HEK293 (cell line): Measurements from ENCODE around the gene TCF12.

Experiments used
- OSR2 ChIP-seq: fragments of 450-650 bp; formaldehyde crosslinking; IDR thresholded peaks from 2 replicates; pipeline ENCODE4 v1.5.1; 2016; ENCODE audit warnings: missing biosample characterization, missing genetic modification characterization
- SALL2 ChIP-seq: fragments of 450-650 bp; formaldehyde crosslinking; IDR thresholded peaks from 2 replicates; pipeline ENCODE4 v1.5.0; 2017; ENCODE audit warnings: missing biosample characterization, mild to moderate bottlenecking, missing genetic modification characterization, borderline replicate concordance
- ZBTB8A ChIP-seq: fragments of 450-650 bp; formaldehyde crosslinking; IDR thresholded peaks from 2 replicates; pipeline ENCODE4 v1.5.1; 2016; ENCODE audit warnings: missing biosample characterization, missing genetic modification characterization
- ZNF146 ChIP-seq: fragments of 450-650 bp; formaldehyde crosslinking; IDR thresholded peaks from 2 replicates; pipeline ENCODE4 v1.5.1; 2016; ENCODE audit warnings: missing biosample characterization, missing genetic modification characterization
- ZNF629 ChIP-seq: fragments of 450-650 bp; formaldehyde crosslinking; IDR thresholded peaks from 2 replicates; pipeline ENCODE4 v1.5.1; 2017; ENCODE audit warnings: missing biosample characterization, missing genetic modification characterization
- ZNF707 ChIP-seq: fragments of 450-650 bp; formaldehyde crosslinking; IDR thresholded peaks from 2 replicates; pipeline ENCODE4 v1.5.1; 2016; ENCODE audit warnings: missing biosample characterization, missing genetic modification characterization

DNA sequence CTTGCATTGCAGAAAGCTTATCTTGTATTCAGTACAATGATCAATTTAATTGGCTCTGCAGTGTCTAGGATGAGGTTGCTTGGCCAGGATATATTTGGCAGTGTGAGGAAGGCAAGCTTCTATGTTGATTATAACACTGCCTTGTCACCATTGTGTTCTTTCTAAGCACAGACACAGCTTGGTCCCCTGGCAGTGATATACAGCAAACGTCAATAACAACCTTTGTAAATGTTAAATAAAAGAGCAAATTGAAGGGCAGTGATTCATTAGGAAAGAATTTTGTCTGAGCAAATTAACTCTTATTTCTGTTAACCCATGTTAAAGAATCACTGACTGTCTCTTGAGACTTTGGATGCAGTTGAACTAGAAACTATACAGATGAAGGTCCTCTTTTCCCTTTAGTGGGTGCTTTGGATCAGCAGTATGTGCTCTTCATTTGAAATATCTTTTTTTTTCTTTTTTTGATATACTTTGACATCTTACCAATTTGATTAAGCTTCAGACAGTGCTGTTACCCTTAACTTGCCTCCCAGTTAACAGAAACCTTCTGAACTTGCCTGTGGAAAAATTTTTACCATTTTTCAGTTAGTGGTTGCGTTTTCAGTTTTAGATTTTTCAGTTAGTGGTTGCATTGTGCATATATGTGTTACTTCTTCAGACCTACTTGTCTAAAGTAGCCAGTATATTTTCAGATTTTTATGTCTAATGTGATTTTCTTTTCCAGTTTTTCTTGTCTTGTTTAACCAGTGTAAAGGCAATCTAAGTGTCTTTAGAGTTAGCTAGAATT is 199.8 kb downstream of the TCF12 start:
- TF ChIP-seq ZNF146 (tag by site-specific recombination) (no peak), SALL2 (tag by site-specific recombination) (no peak), ZBTB8A (tag by site-specific recombination) (no peak), OSR2 (tag by site-specific recombination) (no peak), ZNF629 (tag by site-specific recombination) (no peak), ZNF707 (tag by site-specific recombination) (no peak)
